Thoracic aorta (tissue), 2 donors: Measurements from ENCODE around the gene CFAP43. TPM values are rescaled to one million over a fixed set of nuclear protein-coding genes. Genes with fewer than 3 reads are reported as not detected.
"Not testable (repeated sequence)": the region's sequence is repeated elsewhere in the genome, so short reads cannot be mapped to it uniquely, and the experiment has no call there.

Source experiments
- ATAC-seq: fragments of 150-250 bp; one replicate; pipeline ENCODE4 v1.8.0; 2017; ENCODE audit warnings: low read depth; ENCODE audit not compliant: insufficient number of reproducible peaks, low FRiP score
- DNase-seq: peaks from one replicate; pipeline ENCODE4 v3.0.0-alpha.2; 2020; ENCODE audit warnings: low spot score
- H3K27ac ChIP-seq, 2 donors: fragments of 200-600 bp; sonication (generic); 1 replicate in 1 of 2; 2 replicates in 1 of 2; pipeline ENCODE4 v1.5.1; 2016; ENCODE audit warnings: mild to moderate bottlenecking in 2 of 2, moderate library complexity in 2 of 2
- H3K27me3 ChIP-seq: fragments of 200-600 bp; sonication (generic); replicated peaks from 2 replicates; pipeline ENCODE4 v1.6.0; 2016; ENCODE audit warnings: mild to moderate bottlenecking; ENCODE audit not compliant: insufficient read depth
- H3K36me3 ChIP-seq: fragments of 200-600 bp; sonication (generic); one replicate; pipeline ENCODE4 v1.5.1; 2016
- H3K4me1 ChIP-seq, 2 donors: fragments of 200-600 bp; sonication (generic); 1 replicate in 1 of 2; 2 replicates in 1 of 2; pipeline versions ENCODE4 v1.5.1 to v1.6.0; 2016; ENCODE audit warnings: low read depth in 2 of 2, mild to moderate bottlenecking in 1 of 2; ENCODE audit not compliant: control insufficient read depth in 1 of 2
- H3K4me3 ChIP-seq: fragments of 200-600 bp; sonication (generic); 2 replicates; pipeline ENCODE4 v1.5.1; 2016; ENCODE audit warnings: mild to moderate bottlenecking
- H3K9me3 ChIP-seq: fragments of 200-600 bp; sonication (generic); 2 replicates; pipeline ENCODE4 v1.5.1; 2016
- CTCF ChIP-seq: fragments of 200-600 bp; sonication (generic); IDR thresholded peaks from one replicate; pipeline ENCODE4 v1.5.1; 2019; ENCODE audit warnings: antibody characterized with exemption
- total RNA-seq, 2 donors: library from RNA; depleted of rRNA; stranded (reverse); fragments of >200 nt; gene quantifications; one replicate each; pipeline versions ENCODE4 v1.1.0 to v1.2.3, GENCODE V29; 2016

Gene CFAP43
- total RNA-seq, 2 donors from 2014 or later, result 0.85 TPM; not detected in 1

- TF ChIP-seq CTCF, result no peak
- H3K4me1 ChIP-seq, result no peaks in the 10 kb centered on the region
- H3K36me3 ChIP-seq, result no peaks in the 10 kb centered on the region
- no peak overlapping the region for H3K27ac ChIP-seq
- DNase-seq (no peak), ATAC-seq (no peak)
- H3K4me3 ChIP-seq, result no peak overlapping the region
- H3K9me3 ChIP-seq, result peaks cover 4% of the 10 kb centered on the region
- no peaks in the 10 kb centered on the region for H3K27me3 ChIP-seq
These were observed 14.8 kb upstream of the CFAP43 start for GRCh38 chr10:104246976-104247375.

- ATAC-seq, result no peak
These were observed 13.0 kb upstream of the CFAP43 start for GRCh38 chr10:104245066-104245632.

GRCh38 chr10:104243512-104243911, 11.3 kb upstream of the CFAP43 start:
- no peak overlapping the region for H3K27ac ChIP-seq
- H3K36me3 ChIP-seq, result no peaks in the 10 kb centered on the region
- no peak overlapping the region for H3K4me3 ChIP-seq
- ATAC-seq, result no peak
- no peaks in the 10 kb centered on the region for H3K27me3 ChIP-seq
- no peak for TF ChIP-seq CTCF
- H3K4me1 ChIP-seq, result no peaks in the 10 kb centered on the region
- H3K9me3 ChIP-seq, result peaks cover 4% of the 10 kb centered on the region
- no peak for DNase-seq

More at GRCh38 chr10:104245066-104245632, 13.0 kb upstream of the CFAP43 start:
- no peaks in the 10 kb centered on the region for H3K27me3 ChIP-seq
- no peak for DNase-seq
- no peaks in the 10 kb centered on the region for H3K36me3 ChIP-seq
- TF ChIP-seq CTCF, result no peak
- peaks cover 4% of the 10 kb centered on the region for H3K9me3 ChIP-seq
- H3K4me3 ChIP-seq, result no peak overlapping the region
- H3K27ac ChIP-seq, result no peak overlapping the region
- H3K4me1 ChIP-seq, result no peaks in the 10 kb centered on the region

GRCh38 chr10:104243009-104243408, 10.8 kb upstream of the CFAP43 start:
- not testable (repeated sequence) for DNase-seq, H3K4me3 ChIP-seq, H3K27ac ChIP-seq, H3K9me3 ChIP-seq, H3K36me3 ChIP-seq, ATAC-seq, H3K27me3 ChIP-seq, H3K4me1 ChIP-seq

- Histone ChIP-seq H3K4me3 (no peak overlapping the region), H3K27ac (no peak overlapping the region), H3K4me1 (no peaks in the 10 kb centered on the region), H3K36me3 (no peaks in the 10 kb centered on the region), H3K27me3 (no peaks in the 10 kb centered on the region), H3K9me3 (peaks cover 4% of the 10 kb centered on the region)
- DNase-seq (no peak), ATAC-seq (no peak)
- TF ChIP-seq CTCF, result no peak
These were observed 10.4 kb upstream of the CFAP43 start for GRCh38 chr10:104242545-104242944.

- no peak for TF ChIP-seq CTCF
- no peaks in the 10 kb centered on the region for H3K36me3 ChIP-seq
- ATAC-seq, result no peak
- H3K4me1 ChIP-seq, result no peaks in the 10 kb centered on the region
- H3K9me3 ChIP-seq, result no peaks in the 10 kb centered on the region
- H3K4me3 ChIP-seq, result no peak overlapping the region
- DNase-seq, result no peak
- no peaks in the 10 kb centered on the region for H3K27me3 ChIP-seq
- no peak overlapping the region for H3K27ac ChIP-seq
These were observed 7.9 kb upstream of the CFAP43 start for GRCh38 chr10:104240078-104240477.
